Ovary (tissue), 3 donors: ENCODE results near the gene IDE.

Experiments used
- POLR2A ChIP-seq: fragments of 450-650 bp; IDR thresholded peaks from one replicate; pipeline ENCODE4 v1.6.1; 2017; ENCODE audit warnings: antibody characterized with exemption, mild to moderate bottlenecking, moderate library complexity
- TF ChIP-seq, protein P1 (sequence below), 3 donors: fragments of 450-650 bp in 2 of 3; fragments of 200-600 bp in 1 of 3; IDR thresholded peaks; one replicate each; pipeline versions ENCODE4 v1.5.1 to v1.8.0; 2016 to 2022; ENCODE audit warnings: antibody characterized with exemption in 3 of 3, mild to moderate bottlenecking in 1 of 3
- donor health status: DM: no; HTN: no; CAD: no.

DNA sequence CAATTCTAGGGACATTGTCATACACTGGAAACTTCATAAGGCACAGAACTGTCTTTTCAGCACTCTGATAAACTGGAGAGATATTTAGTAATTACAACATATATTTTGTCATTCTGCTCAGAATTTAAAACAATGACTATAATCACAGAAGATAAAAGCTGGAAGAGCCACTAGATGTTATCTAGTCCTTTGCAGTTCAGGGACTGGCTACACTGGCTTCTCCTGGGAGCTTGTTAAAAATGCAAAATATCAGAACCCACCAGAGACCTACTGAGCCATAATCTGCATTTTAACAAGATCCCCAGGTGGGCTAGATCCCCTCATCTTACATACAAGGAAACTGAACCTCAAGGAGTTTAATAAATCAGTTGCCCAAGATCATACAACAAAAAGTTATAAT lies 32.3 kb downstream of the IDE start:
- TF ChIP-seq, protein P1, sequence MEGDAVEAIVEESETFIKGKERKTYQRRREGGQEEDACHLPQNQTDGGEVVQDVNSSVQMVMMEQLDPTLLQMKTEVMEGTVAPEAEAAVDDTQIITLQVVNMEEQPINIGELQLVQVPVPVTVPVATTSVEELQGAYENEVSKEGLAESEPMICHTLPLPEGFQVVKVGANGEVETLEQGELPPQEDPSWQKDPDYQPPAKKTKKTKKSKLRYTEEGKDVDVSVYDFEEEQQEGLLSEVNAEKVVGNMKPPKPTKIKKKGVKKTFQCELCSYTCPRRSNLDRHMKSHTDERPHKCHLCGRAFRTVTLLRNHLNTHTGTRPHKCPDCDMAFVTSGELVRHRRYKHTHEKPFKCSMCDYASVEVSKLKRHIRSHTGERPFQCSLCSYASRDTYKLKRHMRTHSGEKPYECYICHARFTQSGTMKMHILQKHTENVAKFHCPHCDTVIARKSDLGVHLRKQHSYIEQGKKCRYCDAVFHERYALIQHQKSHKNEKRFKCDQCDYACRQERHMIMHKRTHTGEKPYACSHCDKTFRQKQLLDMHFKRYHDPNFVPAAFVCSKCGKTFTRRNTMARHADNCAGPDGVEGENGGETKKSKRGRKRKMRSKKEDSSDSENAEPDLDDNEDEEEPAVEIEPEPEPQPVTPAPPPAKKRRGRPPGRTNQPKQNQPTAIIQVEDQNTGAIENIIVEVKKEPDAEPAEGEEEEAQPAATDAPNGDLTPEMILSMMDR (IDR thresholded peaks at IDR 0.05) = no peak
- no peak for TF ChIP-seq POLR2A
